ENCODE data around the gene C9orf152.
"Not testable (repeated sequence)": the region's sequence is repeated elsewhere in the genome, so short reads cannot be mapped to it uniquely, and the experiment has no call there.

C9orf152 gene

DNA sequence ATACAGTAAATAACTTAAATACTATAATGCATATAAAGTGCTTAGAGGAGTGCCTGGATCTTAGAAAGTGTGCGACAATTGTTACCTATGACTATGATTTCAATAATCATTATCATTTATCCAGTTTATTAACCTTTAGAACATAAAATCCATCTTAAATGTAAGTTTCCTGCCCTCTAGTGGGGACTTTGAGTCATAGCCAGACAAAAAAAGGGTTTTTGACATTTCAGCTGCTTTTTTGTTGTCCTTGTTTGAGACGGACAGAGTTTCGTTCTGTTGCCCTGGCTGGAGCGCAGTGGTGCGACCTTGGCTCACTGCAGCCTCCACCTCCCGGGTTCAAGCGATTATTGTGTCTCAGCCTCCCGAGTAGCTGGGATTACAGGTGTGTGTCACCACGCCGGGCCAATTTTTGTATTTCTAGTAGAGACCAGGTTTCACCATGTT lies 9.7 kb upstream of the C9orf152 start:
- in situ Hi-C loops (cut with HindIII; ENCODE audit: low sequenced_read_pairs): no loop called here

DNA sequence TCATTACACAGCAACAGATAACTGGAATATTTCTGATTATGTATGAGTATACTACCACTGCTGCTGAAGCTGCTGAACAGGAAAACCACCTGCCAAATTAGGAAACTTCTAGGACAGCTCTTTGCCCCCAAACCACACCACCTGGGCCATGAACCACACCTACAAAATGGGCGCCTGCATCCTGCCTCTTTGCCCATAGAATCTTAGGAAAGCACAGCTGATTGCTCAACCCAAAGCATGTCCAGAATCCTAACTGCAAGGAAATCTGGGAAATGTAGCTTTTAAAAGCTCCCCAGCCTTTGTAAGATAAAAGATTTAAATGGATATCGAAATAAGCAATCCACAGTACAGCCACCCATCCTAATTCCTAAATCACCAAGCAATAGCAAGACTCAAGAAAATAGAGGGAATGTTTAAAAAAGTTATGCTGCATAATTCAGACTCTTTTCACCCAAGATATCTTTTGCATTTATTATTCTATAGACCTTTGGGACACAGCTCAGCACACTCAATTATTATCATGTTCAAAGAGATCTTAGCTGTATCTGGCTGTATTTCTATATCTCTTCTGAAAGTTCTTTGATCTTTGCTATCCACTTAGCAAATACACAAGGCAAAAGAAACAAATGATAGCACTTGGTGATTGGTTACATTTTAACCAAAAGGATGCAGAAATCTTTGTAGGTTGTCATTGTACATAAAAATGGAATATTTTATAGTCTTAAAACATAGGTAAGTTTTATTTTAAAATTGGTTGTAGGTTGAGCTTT lies 6.8 kb upstream of the C9orf152 start:
- no peak overlapping the region for H3K4me3 ChIP-seq (ENCODE audit: low read depth, low read length)
- DNase-seq (ENCODE audit: low read depth, low spot score): no peak
- TF ChIP-seq, protein P1, sequence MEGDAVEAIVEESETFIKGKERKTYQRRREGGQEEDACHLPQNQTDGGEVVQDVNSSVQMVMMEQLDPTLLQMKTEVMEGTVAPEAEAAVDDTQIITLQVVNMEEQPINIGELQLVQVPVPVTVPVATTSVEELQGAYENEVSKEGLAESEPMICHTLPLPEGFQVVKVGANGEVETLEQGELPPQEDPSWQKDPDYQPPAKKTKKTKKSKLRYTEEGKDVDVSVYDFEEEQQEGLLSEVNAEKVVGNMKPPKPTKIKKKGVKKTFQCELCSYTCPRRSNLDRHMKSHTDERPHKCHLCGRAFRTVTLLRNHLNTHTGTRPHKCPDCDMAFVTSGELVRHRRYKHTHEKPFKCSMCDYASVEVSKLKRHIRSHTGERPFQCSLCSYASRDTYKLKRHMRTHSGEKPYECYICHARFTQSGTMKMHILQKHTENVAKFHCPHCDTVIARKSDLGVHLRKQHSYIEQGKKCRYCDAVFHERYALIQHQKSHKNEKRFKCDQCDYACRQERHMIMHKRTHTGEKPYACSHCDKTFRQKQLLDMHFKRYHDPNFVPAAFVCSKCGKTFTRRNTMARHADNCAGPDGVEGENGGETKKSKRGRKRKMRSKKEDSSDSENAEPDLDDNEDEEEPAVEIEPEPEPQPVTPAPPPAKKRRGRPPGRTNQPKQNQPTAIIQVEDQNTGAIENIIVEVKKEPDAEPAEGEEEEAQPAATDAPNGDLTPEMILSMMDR (IDR thresholded peaks at IDR 0.05; ENCODE audit: low read depth, low read length): no peak
- in situ Hi-C loops (cut with HindIII; ENCODE audit: low sequenced_read_pairs): no loop called here

More for the DNA sequence above, 9.7 kb upstream of the C9orf152 start:
- DNase-seq (ENCODE audit: low read depth, low spot score): peak; percentile 59
- H3K4me3 ChIP-seq (ENCODE audit: low read depth, low read length): no peak overlapping the region
- TF ChIP-seq, protein P1 (IDR thresholded peaks at IDR 0.05; ENCODE audit: low read depth, low read length): peak; percentile 68

DNA sequence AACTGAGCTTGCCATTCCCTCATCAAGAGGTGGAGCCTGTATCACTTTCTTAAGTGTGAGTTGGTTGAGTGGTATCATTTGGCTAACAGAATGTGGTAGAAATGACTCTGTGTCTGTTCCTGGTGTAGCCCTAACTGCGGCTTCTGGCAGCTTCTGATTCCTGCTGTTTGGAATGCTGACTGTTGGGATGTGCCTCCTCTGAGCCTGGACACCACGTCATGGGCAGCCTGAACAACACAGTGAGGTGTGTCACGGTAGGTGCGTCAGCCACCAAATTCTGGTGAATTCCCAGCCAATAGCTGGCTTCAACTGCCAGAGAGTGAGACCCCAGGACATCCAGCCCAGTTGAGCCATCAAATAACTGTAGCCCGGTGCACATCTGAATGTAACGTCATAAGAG lies 6.1 kb upstream of the C9orf152 start:
- TF ChIP-seq, protein P1 (IDR thresholded peaks at IDR 0.05; ENCODE audit: low read depth, low read length): no peak
- DNase-seq (ENCODE audit: low read depth, low spot score): no peak
- in situ Hi-C loops (cut with HindIII; ENCODE audit: low sequenced_read_pairs): no loop called here
- no peak overlapping the region for H3K4me3 ChIP-seq (ENCODE audit: low read depth, low read length)

- in situ Hi-C loops (cut with HindIII; ENCODE audit: low sequenced_read_pairs): no loop called here
Measured at GRCh38 chr9:110213413-110214044, 5.6 kb upstream of the C9orf152 start.

DNA sequence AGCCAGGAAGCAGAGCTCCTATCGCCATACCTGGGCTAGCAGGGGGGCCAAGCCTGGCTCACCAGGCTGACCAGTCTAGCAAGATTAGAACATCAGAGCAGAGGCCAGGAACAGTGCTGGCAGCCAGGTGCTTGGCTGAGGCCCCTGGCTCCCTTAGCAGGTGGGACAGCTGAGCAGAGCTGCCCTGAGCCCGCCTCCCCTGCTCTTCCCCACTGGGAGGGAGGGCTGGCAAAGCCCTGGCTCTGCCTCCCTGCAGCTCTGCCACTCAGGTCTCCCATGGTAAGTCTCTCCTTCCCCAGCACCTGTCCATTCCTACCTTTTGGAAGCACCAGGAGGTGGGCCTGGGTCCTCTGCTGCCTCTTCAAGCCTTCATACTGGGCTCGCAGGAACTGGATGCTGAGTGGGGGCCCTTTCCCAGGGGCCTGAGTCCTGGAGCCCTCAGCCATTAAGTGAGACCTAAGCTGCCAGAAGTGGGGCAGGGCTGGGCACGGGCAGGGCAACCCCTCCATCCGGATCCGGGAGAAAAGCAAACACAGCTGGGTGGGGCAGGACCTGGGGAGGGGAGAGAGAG lies 803 bp downstream of the C9orf152 start:
- DNase-seq (ENCODE audit: low read depth, low spot score): no peak
- in situ Hi-C loops (cut with HindIII; ENCODE audit: low sequenced_read_pairs): no loop called here
- TF ChIP-seq, protein P1 (IDR thresholded peaks at IDR 0.05; ENCODE audit: low read depth, low read length): no peak
- H3K4me3 ChIP-seq (ENCODE audit: low read depth, low read length): no peak overlapping the region

More at GRCh38 chr9:110213413-110214044, 5.6 kb upstream of the C9orf152 start:
- DNase-seq (ENCODE audit: low read depth, low spot score): no peak
- TF ChIP-seq, protein P1 (IDR thresholded peaks at IDR 0.05; ENCODE audit: low read depth, low read length): no peak
- no peak overlapping the region for H3K4me3 ChIP-seq (ENCODE audit: low read depth, low read length)

DNA sequence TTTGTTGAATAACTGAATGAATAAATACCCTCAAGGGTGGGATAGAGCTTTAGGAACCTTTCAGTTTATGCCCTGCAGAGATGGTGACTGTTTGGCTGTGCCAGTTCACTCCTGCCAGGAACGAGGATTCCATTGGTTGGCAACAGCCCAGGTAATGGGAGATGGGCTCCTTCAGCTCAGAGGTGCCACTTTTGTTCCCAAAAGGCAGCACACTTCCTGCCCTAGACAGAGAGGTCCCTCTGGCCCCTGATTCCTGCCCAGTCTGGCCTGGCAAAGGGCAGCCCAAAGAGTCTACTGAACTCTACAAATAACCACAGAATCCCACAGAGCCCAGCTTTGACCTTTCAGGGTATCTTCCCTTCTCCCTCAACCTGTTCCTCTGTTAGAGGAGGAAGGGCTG lies 1.6 kb downstream of the C9orf152 start:
- TF ChIP-seq, protein P1 (IDR thresholded peaks at IDR 0.05; ENCODE audit: low read depth, low read length): no peak
- no peak for DNase-seq (ENCODE audit: low read depth, low spot score)
- no peak overlapping the region for H3K4me3 ChIP-seq (ENCODE audit: low read depth, low read length)
- in situ Hi-C loops (cut with HindIII; ENCODE audit: low sequenced_read_pairs): no loop called here

- DNase-seq (ENCODE audit: low read depth, low spot score); H3K4me3 ChIP-seq (ENCODE audit: low read depth, low read length); in situ Hi-C loops (cut with HindIII; ENCODE audit: low sequenced_read_pairs): not testable (repeated sequence)
Measured at GRCh38 chr9:110205612-110206011, 2.3 kb downstream of the C9orf152 start.

All from astrocyte of the spinal cord (primary cell).